Prostate gland (tissue), 2 donors: ENCODE measurements around the gene TMEM178B. TPM values are rescaled to one million over a fixed set of nuclear protein-coding genes. Genes with fewer than 3 reads are reported as not detected.

ENCODE experiments used
- DNase-seq: peaks from one replicate; pipeline ENCODE4 v3.0.0-alpha.2; 2019; ENCODE audit warnings: low spot score
- H3K27ac ChIP-seq, 2 donors: fragments of 200-600 bp; sonication (generic); 2 replicates each; pipeline ENCODE4 v1.5.1; 2017 to 2019
- H3K27me3 ChIP-seq: fragments of 200-600 bp; sonication (generic); replicated peaks from 2 replicates; pipeline ENCODE4 v1.5.1; 2019; ENCODE audit not compliant: insufficient read depth
- H3K36me3 ChIP-seq, 2 donors: fragments of 200-600 bp; sonication (generic); 1 replicate in 1 of 2; 2 replicates in 1 of 2; pipeline versions ENCODE4 v1.5.1 to v1.8.1; 2017 to 2019
- H3K4me1 ChIP-seq: fragments of 200-600 bp; sonication (generic); replicated peaks from 2 replicates; pipeline ENCODE4 v1.5.1; 2019
- H3K4me3 ChIP-seq, 2 donors: fragments of 200-600 bp; sonication (generic); 2 replicates each; pipeline ENCODE4 v1.5.1; 2017 to 2019
- H3K9me3 ChIP-seq: fragments of 200-600 bp; sonication (generic); 2 replicates; pipeline ENCODE4 v1.5.1; 2017
- CTCF ChIP-seq, 4 experiments: fragments of 200-600 bp in 2 of 4; fragments of 450-650 bp in 2 of 4; sonication (generic) in 2 of 4; IDR thresholded peaks; 1 replicate in 3 of 4; 2 replicates in 1 of 4; pipeline ENCODE4 v1.5.1; 2016 to 2019; ENCODE audit warnings: antibody characterized with exemption in 4 of 4, mild to moderate bottlenecking in 2 of 4, moderate library complexity in 2 of 4
- POLR2A ChIP-seq: fragments of 450-650 bp; IDR thresholded peaks from one replicate; pipeline ENCODE4 v1.6.1; 2016; ENCODE audit warnings: antibody characterized with exemption, mild to moderate bottlenecking
- POLR2AphosphoS5 ChIP-seq: sonication (generic); formaldehyde crosslinking; IDR thresholded peaks from one replicate; pipeline ENCODE4 v1.6.1; 2017; ENCODE audit warnings: antibody characterized with exemption
- WGBS: methylation state at CpG from one replicate; pipeline ENCODE4 v1.1.5; 2018; 5-methylcytosine and 5-hydroxymethylcytosine counted together
- intact Hi-C: fragments of 100-400 bp; cut with DNase I; formaldehyde crosslinking; loops from one replicate; pipeline ENCODE4 v1.14.2; 2022
- total RNA-seq, 2 donors: library from RNA; depleted of rRNA; stranded (reverse); fragments of >200 nt; gene quantifications; one replicate each; pipeline ENCODE4 v1.1.0, GENCODE V29; 2016

TMEM178B gene
- total RNA-seq, 2 donors from 2014 or later = 3.4 to 5.2 TPM

GRCh38 chr7:141300816-141301215 is 227.0 kb downstream of the TMEM178B start:
- H3K9me3 ChIP-seq = no peaks in the 10 kb centered on the region
- H3K4me3 ChIP-seq = no peak overlapping the region
- DNase-seq = no peak
- 56% methylated on average over 2 of the region's 2 CpGs for WGBS
- no peaks in the 10 kb centered on the region for H3K27me3 ChIP-seq
- H3K27ac ChIP-seq = no peak overlapping the region
- TF ChIP-seq POLR2A (no peak), CTCF (IDR thresholded peaks at IDR 0.05) (no peak), POLR2AphosphoS5 (no peak)
- no peaks in the 10 kb centered on the region for H3K4me1 ChIP-seq
- H3K36me3 ChIP-seq = no peaks in the 10 kb centered on the region
- intact Hi-C loops = no loop called here

- WGBS = 77% methylated on average over 8 of the region's 8 CpGs
- TF ChIP-seq CTCF (IDR thresholded peaks at IDR 0.05) = no peak
- no peak overlapping the region for H3K4me3 ChIP-seq
- intact Hi-C loops = no loop called here
- H3K36me3 ChIP-seq = no peaks in the 10 kb centered on the region
- H3K27ac ChIP-seq = no peak overlapping the region
- no peaks in the 10 kb centered on the region for H3K9me3 ChIP-seq
- no peaks in the 10 kb centered on the region for H3K4me1 ChIP-seq
- DNase-seq = no peak
- no peaks in the 10 kb centered on the region for H3K27me3 ChIP-seq
These were observed 227.7 kb downstream of the TMEM178B start for GRCh38 chr7:141301544-141301943.

- TF ChIP-seq POLR2A (no peak), CTCF (IDR thresholded peaks at IDR 0.05) (no peak), POLR2AphosphoS5 (no peak)
- no peak overlapping the region for H3K4me3 ChIP-seq
- intact Hi-C loops = no loop called here
- H3K36me3 ChIP-seq = no peaks in the 10 kb centered on the region
- 85% methylated on average over 3 of the region's 3 CpGs for WGBS
- no peak overlapping the region for H3K27ac ChIP-seq
- no peaks in the 10 kb centered on the region for H3K9me3 ChIP-seq
- no peaks in the 10 kb centered on the region for H3K4me1 ChIP-seq
- DNase-seq = no peak
- H3K27me3 ChIP-seq = no peaks in the 10 kb centered on the region
These were observed 228.8 kb downstream of the TMEM178B start for GRCh38 chr7:141302617-141303016.

- Histone ChIP-seq H3K27me3 (no peaks in the 10 kb centered on the region), H3K36me3 (no peaks in the 10 kb centered on the region), H3K4me3 (no peak overlapping the region), H3K4me1 (no peaks in the 10 kb centered on the region), H3K9me3 (no peaks in the 10 kb centered on the region), H3K27ac (no peak overlapping the region)
- intact Hi-C loops = no loop called here
- 84% methylated on average over 2 of the region's 2 CpGs for WGBS
- TF ChIP-seq CTCF (IDR thresholded peaks at IDR 0.05) (no peak), POLR2A (no peak), POLR2AphosphoS5 (no peak)
- DNase-seq = no peak
These were observed 230.4 kb downstream of the TMEM178B start for GRCh38 chr7:141304291-141304690.

- Histone ChIP-seq H3K36me3 (no peaks in the 10 kb centered on the region), H3K4me3 (no peak overlapping the region), H3K27ac (no peak overlapping the region), H3K9me3 (no peaks in the 10 kb centered on the region), H3K27me3 (no peaks in the 10 kb centered on the region), H3K4me1 (no peaks in the 10 kb centered on the region)
- WGBS = 74% methylated on average over 4 of the region's 4 CpGs
- intact Hi-C loops = no loop called here
- DNase-seq = no peak
- TF ChIP-seq POLR2A (no peak), CTCF (IDR thresholded peaks at IDR 0.05) (no peak), POLR2AphosphoS5 (no peak)
These were observed 232.2 kb downstream of the TMEM178B start for GRCh38 chr7:141306081-141306480.
